ENCODE results near the gene INSIG1.

Gene INSIG1

DNA sequence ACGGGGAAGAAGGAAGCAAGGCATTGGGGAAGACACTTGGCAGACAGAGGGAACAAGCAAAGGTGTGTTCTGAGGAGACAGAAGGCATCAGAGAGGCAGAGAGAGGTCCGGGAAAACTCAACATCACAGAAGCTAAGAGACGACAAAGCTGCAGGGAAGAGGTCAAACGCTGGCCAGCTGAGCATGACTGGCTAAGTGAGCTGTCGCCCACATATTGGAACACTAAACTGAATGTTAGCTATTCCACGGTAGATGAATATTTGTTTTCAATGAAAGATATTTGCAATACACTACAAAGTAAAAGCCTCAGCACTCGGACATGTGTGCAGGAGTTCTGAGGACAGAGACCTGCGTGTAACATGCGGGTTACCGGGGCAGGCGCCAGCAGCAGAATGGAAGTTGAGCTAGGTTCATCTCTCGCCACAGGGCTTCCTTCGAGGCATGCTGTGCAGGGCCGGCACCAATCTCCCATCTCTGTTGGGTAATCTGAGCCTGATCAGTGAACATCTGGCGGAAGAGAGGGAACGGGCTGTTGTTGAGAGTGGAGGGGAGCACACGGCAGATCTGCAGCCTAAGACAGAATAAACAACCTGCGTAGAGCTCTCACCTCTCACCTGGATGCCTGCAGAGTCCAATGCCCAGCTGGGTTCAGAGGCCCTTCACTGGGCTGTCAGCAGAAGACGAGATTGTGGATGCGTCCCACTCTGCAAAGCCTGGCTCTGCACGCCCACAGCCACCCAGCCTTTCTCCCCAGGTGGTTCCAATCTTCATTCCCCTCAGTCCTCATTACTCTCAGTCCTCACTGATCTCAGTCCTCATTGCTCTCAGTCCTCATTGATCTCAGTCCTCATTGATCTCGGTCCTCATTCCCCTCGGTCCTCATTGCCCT is 35.9 kb downstream of the INSIG1 start:
- DNase-seq = no peak

DNA sequence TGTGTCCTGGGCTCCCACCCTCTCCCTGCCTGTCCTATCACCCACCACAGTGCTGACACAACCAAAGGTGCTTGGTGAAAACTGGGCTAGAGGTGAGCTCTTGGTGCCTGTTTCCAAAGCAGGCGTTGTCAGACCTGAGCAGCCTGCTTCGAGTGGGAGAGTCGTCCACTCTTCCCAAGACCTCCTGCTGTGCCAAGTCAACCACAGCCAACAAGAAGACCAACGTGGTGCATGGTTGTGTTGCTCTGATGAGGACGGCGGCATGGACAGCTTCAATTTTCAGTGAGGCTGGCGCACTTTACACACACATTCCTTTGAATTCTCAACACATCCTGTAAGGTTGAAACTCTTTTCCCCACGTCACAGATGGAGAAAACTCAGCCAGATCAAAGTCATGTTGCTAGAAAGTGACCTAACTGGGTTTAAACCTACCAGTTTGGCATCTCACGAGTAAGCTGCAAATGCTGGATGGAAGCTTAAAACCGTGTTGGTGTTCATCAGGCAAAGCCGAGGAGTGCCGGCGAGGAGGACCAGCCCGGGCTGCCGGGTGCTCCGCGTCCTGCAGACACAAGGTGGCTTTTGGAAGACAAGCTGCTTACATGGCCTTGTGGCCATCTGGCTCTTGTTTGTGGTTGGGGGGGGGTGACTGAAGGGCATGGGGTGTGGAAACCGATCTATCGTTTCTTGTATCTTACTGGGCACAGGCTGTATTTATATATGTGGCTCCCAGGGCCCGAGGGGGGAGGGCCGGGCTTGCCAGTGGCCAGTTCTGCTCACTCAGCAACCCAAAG is 39.3 kb downstream of the INSIG1 start:
- DNase-seq = no peak

DNA sequence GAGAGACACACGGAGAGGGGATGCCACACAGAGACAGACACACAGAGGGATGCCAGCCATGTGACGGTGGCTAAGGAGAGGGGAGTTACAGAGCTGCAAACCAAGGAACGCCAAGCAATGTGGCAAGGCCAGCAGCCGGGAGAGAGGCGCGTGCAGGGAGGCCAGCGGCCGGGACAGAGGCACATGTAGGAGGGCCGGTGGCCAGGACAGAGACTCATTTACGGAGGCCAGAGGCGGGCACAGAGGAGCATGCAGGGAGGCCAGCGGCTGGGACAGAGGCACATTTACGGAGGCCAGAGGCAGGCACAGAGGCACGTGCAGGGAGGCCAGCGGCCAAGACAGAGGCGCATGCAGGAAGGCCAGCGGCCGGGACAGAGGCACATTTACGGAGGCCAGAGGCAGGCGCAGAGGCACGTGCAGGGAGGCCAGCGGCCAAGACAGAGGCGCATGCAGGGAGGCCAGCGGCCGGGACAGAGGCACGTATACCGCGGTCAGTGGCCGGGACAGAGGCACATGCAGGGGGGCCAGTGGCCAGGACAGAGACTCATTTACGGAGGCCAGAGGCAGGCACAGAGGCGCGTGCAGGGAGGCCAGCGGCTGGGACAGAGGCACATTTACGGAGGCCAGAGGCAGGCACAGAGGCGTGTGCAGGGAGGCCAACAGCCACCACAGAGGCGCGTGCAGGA is 40.4 kb downstream of the INSIG1 start:
- no peak for DNase-seq

GRCh38 chr7:155338632-155339320 is 41.1 kb downstream of the INSIG1 start:
- DNase-seq = no peak

DNA sequence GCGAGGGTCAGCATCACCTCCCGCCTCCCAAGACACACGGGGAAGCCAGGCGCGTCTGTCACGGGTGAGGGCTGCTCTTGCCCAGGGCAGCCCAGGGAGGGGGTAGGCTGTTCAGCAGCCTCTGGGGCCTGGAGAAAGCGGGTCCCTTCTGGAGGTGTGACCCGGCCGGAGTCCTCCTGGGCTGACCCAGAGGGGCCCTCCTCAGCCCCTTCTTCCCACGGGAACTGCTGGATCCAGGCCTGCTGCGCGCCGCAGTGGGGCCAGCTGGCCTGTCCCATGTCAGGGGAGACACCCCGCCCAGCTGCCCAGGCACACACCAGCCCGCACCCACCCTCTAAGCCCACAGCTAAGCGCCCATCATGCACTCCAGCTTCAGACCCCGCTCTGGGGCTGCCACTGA is 41.8 kb downstream of the INSIG1 start:
- no peak for DNase-seq

DNA sequence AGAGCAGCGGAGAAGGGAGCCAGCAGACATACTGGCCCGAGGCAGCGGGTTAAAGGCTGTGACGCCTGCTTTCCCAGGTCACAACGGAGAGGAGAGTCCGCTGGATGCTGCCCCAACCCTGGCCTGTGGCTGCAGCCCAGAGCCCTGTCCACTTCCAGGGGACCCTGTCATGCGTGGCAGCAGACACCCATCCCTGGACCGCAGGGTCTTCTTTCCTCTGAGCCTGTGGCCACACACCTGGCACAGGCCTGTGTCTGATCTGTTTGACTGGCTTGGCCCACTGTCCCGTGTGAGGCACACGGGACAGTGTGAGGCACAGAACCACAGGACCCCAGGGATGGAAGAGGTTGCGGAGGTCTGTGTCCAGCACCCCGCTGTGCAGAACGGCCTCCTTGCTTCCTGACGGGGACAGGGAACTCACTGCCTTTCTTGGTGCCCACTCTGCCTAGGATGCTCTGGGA is 42.4 kb downstream of the INSIG1 start:
- DNase-seq = no peak

GRCh38 chr7:155340721-155341120 is 43.0 kb downstream of the INSIG1 start:
- no peak for DNase-seq

DNA sequence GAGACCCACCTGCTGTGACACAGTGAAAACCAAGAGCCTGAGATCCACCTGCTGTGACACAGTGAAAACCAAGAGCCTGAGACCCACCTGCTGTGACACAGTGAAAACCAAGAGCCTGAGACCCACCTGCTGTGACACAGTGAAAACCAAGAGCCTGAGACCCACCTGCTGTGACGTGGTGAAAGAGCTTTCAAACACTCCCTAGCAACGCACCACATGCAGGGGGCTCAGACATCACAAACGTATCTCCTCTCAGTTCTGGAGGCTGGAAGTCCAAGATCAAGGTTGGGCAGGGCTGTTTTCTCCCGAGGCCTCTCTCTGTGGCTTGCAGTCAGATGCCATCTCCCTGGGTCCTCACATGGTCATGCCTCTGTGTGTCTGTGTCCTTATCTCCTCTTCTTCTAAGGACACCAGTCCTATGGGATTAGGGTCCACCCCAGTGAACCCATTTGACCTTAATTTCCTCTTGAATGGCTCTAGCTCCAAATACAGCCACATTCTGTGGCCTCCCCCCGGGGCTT is 43.8 kb downstream of the INSIG1 start:
- no peak for DNase-seq

DNA sequence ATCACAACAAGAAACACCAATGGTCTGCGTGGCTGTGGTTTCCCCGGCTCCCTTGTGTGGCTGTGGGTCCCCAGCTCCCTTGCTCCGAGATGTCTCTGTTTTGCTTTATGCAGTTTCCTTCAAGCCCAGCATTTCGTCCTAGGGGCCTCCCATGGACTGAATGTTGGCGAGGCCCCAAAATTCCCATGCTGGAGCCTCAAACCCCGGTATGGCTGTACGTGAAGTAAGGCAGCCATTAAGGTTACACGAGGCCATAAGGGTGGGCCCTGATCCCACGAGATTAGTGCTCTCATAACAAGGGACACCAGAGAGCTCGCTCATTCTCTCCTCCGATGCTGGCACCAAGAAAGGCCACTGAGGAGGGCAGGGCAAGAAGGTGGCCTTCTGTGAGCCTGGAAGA is 44.6 kb downstream of the INSIG1 start:
- DNase-seq = no peak

GRCh38 chr7:155343150-155343549 is 45.5 kb downstream of the INSIG1 start:
- DNase-seq = no peak

DNA sequence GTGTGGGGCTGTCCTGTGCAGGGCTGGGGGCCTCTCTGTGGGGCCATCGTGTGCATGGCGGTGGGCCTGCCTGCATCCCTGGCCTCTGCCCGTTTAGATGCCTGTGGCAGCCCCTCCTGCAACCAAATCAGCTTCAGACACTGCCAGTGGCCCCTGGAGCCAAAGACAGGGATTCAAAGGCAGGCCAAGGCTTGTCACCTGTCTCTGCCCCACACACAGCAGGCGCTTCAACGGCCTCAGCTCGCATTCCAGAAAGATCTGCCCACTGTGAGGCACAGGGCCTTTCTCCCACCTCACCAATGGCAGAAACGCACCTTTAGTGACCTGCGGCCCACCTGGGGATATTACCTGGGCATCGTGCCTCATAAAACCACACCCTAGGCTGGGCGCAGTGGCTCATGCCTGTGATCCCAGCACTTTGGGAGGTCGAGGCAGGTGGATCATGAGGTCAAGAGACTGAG is 46.0 kb downstream of the INSIG1 start:
- no peak for DNase-seq

DNA sequence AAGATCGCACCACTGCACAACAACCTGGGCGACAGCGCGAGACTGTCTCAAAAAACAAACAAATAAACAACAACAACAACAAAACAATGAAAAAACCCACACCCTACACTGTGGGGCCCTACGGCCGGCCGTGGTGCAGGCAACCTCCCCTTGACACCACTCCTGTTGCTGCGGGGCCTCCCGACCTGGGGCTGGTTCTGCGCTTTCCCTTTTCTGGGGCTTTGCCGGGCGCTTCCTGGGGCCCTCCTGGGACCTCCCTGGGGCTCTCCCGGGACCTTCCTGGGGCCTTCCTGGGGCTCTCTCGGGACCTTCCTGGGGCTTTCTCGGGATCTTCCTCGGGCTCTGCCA is 46.6 kb downstream of the INSIG1 start:
- DNase-seq = no peak

DNA sequence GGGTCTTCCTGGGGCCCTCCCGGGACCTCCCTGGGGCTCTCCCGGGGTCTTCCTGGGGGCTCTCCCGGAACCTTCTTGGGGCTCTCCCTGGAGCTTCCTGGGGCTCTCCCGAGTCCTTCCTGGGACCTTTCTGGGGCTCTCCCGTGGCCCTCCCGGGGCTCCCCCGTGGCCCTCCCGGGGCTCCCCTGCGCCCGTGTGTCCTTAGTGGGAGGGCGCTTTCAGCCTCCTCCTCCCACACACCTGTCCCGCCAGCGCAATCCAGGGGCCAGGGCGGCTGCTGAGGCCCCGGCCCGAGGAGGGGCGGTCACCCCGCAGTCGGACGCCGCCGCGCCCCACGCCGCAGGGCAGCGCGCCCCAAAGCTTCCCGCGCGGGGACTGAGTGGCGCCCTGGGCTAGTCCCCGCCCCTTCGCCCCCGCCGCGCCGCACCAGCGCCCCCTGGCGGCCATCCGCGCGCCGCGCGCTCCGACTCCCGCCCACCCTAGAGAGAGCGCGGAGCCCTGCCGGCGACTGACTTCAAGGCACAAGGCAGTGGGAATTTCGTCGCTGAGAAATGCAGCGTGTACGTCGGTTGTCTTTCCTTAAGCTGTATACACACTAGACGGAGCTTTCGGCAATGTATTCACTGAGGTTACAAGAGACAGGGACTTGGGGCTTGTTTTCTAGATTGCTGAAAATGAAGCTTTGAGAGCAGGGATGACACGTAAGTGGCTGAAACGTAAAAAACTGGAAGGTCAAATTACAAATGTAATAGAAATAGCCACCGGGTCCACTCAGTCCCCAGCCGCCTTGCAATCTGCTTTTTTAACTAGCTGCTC is 47.1 kb downstream of the INSIG1 start:
- peak; percentile 66 for DNase-seq

DNA sequence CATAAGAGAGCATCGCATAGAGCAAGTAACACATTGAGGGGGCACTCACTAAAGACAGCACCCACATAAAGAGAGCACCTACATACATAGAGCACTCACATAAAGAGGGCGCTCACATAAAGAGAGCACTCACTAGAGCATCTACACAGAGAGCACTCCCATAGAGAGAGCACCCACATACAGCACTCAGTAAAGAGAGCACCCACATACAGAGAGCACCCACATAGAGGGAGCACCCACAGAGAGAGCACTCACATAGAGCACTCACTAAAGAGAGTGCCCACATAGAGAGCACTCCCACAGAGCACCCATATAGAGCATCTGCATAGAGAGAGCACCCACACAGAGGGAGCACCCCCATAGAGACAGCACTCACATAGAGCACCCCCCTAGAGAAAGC is 47.8 kb downstream of the INSIG1 start:
- DNase-seq = no peak

DNA sequence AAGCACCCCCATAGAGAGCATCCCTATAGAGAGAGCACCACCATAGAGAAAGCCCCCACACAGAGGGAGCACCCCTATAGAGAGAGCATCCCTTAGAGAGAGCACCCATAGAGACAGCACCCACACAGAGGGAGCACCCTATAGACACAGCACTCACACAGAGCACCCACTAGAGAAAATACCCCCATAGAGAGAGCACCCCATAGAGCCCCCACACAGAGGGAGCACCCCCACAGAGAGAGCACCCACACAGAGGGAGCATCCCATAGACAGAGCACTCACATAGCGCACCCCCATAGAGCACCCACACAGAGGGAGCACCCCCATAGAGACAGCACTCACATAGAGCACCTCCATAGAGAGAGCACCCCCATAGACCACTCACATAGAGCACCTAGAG is 48.6 kb downstream of the INSIG1 start:
- DNase-seq = no peak

DNA sequence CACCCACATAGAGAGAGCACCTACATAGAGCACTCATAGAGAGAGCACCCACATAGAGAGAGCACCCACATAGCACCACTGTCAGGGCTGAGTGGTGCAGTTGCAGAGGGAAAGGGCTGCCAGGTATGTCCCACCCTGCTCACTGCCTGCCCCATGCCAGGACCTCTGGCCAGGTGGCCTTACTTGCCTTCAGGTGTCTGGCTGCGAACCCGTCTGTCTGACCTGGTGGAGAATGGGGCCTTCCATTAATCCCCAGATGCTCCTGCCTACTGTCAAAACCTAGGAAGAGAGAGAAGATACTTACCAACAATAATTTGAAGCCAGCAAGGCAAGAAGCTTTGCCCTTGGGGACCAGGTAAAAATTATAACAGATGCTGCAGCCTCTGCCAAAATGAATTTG is 51.1 kb downstream of the INSIG1 start:
- DNase-seq = no peak

GRCh38 chr7:155349601-155350331 is 52.1 kb downstream of the INSIG1 start:
- no peak for DNase-seq

DNA sequence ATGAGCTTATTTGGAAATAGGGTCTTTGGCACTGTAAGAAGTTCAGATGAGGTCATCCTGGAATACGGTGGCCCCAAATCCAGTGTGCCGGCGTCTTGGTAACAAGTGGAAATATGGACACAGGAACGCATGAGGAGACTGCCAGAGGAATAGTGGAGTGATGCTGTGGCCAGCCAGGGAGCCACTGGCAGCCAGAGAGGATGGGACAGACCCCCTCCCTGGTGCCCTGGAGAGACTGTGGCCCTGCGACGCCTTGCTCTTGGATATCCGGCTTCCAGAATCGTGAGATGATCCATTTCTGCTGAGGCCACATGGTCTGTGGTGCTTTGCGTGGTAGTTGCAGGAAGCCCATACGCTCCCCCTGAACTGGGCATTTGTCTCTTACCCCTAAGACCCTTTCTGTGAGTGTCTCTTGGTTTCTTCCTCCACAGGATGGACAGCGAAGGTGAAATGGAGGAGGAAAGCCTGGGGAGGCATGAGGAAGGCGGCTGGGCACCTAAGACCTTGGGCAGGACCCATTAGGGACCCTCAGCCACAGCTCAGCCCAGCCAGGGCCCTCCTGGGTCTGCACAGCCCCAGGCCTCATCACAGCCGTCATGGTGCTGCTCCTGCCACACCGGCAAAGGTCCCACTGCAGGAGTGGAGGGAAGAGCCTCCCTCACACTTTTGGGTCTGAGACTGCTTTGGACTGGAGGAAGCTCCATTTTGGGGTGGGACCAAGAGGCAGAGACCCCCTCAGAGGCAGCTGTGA is 53.6 kb downstream of the INSIG1 start:
- DNase-seq = no peak

GRCh38 chr7:155352076-155352752 is 54.5 kb downstream of the INSIG1 start:
- no peak for DNase-seq

GRCh38 chr7:155352753-155353115 is 55.1 kb downstream of the INSIG1 start:
- DNase-seq = no peak

Measured in NCI-H2107 (cell line).